ENCODE measurements around the gene DCC.

The DCC gene

GRCh38 chr18:52426041-52426440 lies 86.0 kb downstream of the DCC start:
- Mint-ChIP-seq H3K36me3 (ENCODE audit: low read depth) (no peaks in the 10 kb centered on the region), H3K4me1 (ENCODE audit: low read depth) (no peaks in the 10 kb centered on the region), H3K27ac (no peak overlapping the region), H3K9me3 (no peaks in the 10 kb centered on the region), H3K4me3 (no peak overlapping the region), H3K27me3 (ENCODE audit: low read depth) (no peaks in the 10 kb centered on the region)

- no peak overlapping the region for H3K27ac Mint-ChIP-seq
- H3K9me3 Mint-ChIP-seq = no peaks in the 10 kb centered on the region
- H3K4me1 Mint-ChIP-seq (ENCODE audit: low read depth) = no peaks in the 10 kb centered on the region
- H3K4me3 Mint-ChIP-seq = no peak overlapping the region
- H3K27me3 Mint-ChIP-seq (ENCODE audit: low read depth) = no peaks in the 10 kb centered on the region
- no peaks in the 10 kb centered on the region for H3K36me3 Mint-ChIP-seq (ENCODE audit: low read depth)
Measured at GRCh38 chr18:52426462-52426861, 86.5 kb downstream of the DCC start.

GRCh38 chr18:52427521-52428175 lies 87.7 kb downstream of the DCC start:
- Mint-ChIP-seq H3K4me1 (ENCODE audit: low read depth) (no peaks in the 10 kb centered on the region), H3K36me3 (ENCODE audit: low read depth) (no peaks in the 10 kb centered on the region), H3K9me3 (no peaks in the 10 kb centered on the region), H3K27me3 (ENCODE audit: low read depth) (no peaks in the 10 kb centered on the region), H3K27ac (no peak overlapping the region), H3K4me3 (no peak overlapping the region)

GRCh38 chr18:52431683-52432082 lies 91.7 kb downstream of the DCC start:
- H3K36me3 Mint-ChIP-seq (ENCODE audit: low read depth) = no peaks in the 10 kb centered on the region
- no peak overlapping the region for H3K4me3 Mint-ChIP-seq
- H3K4me1 Mint-ChIP-seq (ENCODE audit: low read depth) = no peaks in the 10 kb centered on the region
- H3K9me3 Mint-ChIP-seq = peaks cover 9% of the 10 kb centered on the region
- no peak overlapping the region for H3K27ac Mint-ChIP-seq
- H3K27me3 Mint-ChIP-seq (ENCODE audit: low read depth) = no peaks in the 10 kb centered on the region

GRCh38 chr18:52433797-52434196 lies 93.8 kb downstream of the DCC start:
- no peak overlapping the region for H3K27ac Mint-ChIP-seq
- no peaks in the 10 kb centered on the region for H3K36me3 Mint-ChIP-seq (ENCODE audit: low read depth)
- H3K9me3 Mint-ChIP-seq = peaks cover 9% of the 10 kb centered on the region
- H3K4me3 Mint-ChIP-seq = no peak overlapping the region
- no peaks in the 10 kb centered on the region for H3K4me1 Mint-ChIP-seq (ENCODE audit: low read depth)
- no peaks in the 10 kb centered on the region for H3K27me3 Mint-ChIP-seq (ENCODE audit: low read depth)

- Mint-ChIP-seq H3K4me3 (no peak overlapping the region), H3K27ac (no peak overlapping the region), H3K36me3 (ENCODE audit: low read depth) (no peaks in the 10 kb centered on the region), H3K4me1 (ENCODE audit: low read depth) (no peaks in the 10 kb centered on the region), H3K27me3 (ENCODE audit: low read depth) (no peaks in the 10 kb centered on the region), H3K9me3 (peaks cover 9% of the 10 kb centered on the region)
Measured at GRCh38 chr18:52435301-52435700, 95.3 kb downstream of the DCC start.

- Mint-ChIP-seq H3K9me3 (peaks cover 9% of the 10 kb centered on the region), H3K27me3 (ENCODE audit: low read depth) (no peaks in the 10 kb centered on the region), H3K27ac (no peak overlapping the region), H3K4me1 (ENCODE audit: low read depth) (no peaks in the 10 kb centered on the region), H3K4me3 (no peak overlapping the region), H3K36me3 (ENCODE audit: low read depth) (no peaks in the 10 kb centered on the region)
Measured at GRCh38 chr18:52437161-52437560, 97.2 kb downstream of the DCC start.

GRCh38 chr18:52439457-52439856 lies 99.5 kb downstream of the DCC start:
- Mint-ChIP-seq H3K9me3 (peaks cover 9% of the 10 kb centered on the region), H3K4me1 (ENCODE audit: low read depth) (no peaks in the 10 kb centered on the region), H3K27ac (no peak overlapping the region), H3K27me3 (ENCODE audit: low read depth) (no peaks in the 10 kb centered on the region), H3K36me3 (ENCODE audit: low read depth) (no peaks in the 10 kb centered on the region), H3K4me3 (no peak overlapping the region)

GRCh38 chr18:52441794-52442193 lies 101.8 kb downstream of the DCC start:
- H3K36me3 Mint-ChIP-seq (ENCODE audit: low read depth) = no peaks in the 10 kb centered on the region
- H3K4me3 Mint-ChIP-seq = no peak overlapping the region
- H3K4me1 Mint-ChIP-seq (ENCODE audit: low read depth) = no peaks in the 10 kb centered on the region
- no peak overlapping the region for H3K27ac Mint-ChIP-seq
- no peaks in the 10 kb centered on the region for H3K9me3 Mint-ChIP-seq
- H3K27me3 Mint-ChIP-seq (ENCODE audit: low read depth) = no peaks in the 10 kb centered on the region

GRCh38 chr18:52442686-52443085 lies 102.7 kb downstream of the DCC start:
- Mint-ChIP-seq H3K9me3 (peaks cover 7% of the 10 kb centered on the region), H3K27me3 (ENCODE audit: low read depth) (no peaks in the 10 kb centered on the region), H3K36me3 (ENCODE audit: low read depth) (no peaks in the 10 kb centered on the region), H3K4me3 (no peak overlapping the region), H3K27ac (no peak overlapping the region), H3K4me1 (ENCODE audit: low read depth) (no peaks in the 10 kb centered on the region)

GRCh38 chr18:52451256-52451655 lies 111.3 kb downstream of the DCC start:
- no peaks in the 10 kb centered on the region for H3K4me1 Mint-ChIP-seq (ENCODE audit: low read depth)
- H3K27me3 Mint-ChIP-seq (ENCODE audit: low read depth) = no peaks in the 10 kb centered on the region
- no peak overlapping the region for H3K4me3 Mint-ChIP-seq
- peaks cover 10% of the 10 kb centered on the region for H3K9me3 Mint-ChIP-seq
- H3K27ac Mint-ChIP-seq = no peak overlapping the region
- no peaks in the 10 kb centered on the region for H3K36me3 Mint-ChIP-seq (ENCODE audit: low read depth)

- H3K9me3 Mint-ChIP-seq = peaks cover 10% of the 10 kb centered on the region
- H3K27ac Mint-ChIP-seq = no peak overlapping the region
- no peaks in the 10 kb centered on the region for H3K36me3 Mint-ChIP-seq (ENCODE audit: low read depth)
- H3K27me3 Mint-ChIP-seq (ENCODE audit: low read depth) = no peaks in the 10 kb centered on the region
- H3K4me1 Mint-ChIP-seq (ENCODE audit: low read depth) = no peaks in the 10 kb centered on the region
- H3K4me3 Mint-ChIP-seq = no peak overlapping the region
Measured at GRCh38 chr18:52451851-52452250, 111.9 kb downstream of the DCC start.

GRCh38 chr18:52452427-52452826 lies 112.4 kb downstream of the DCC start:
- H3K4me3 Mint-ChIP-seq = no peak overlapping the region
- H3K4me1 Mint-ChIP-seq (ENCODE audit: low read depth) = no peaks in the 10 kb centered on the region
- H3K27me3 Mint-ChIP-seq (ENCODE audit: low read depth) = no peaks in the 10 kb centered on the region
- no peaks in the 10 kb centered on the region for H3K36me3 Mint-ChIP-seq (ENCODE audit: low read depth)
- H3K27ac Mint-ChIP-seq = no peak overlapping the region
- H3K9me3 Mint-ChIP-seq = peaks cover 5% of the 10 kb centered on the region

GRCh38 chr18:52459890-52460289 lies 119.9 kb downstream of the DCC start:
- H3K4me1 Mint-ChIP-seq (ENCODE audit: low read depth) = no peaks in the 10 kb centered on the region
- peaks cover 4% of the 10 kb centered on the region for H3K9me3 Mint-ChIP-seq
- H3K4me3 Mint-ChIP-seq = no peak overlapping the region
- no peaks in the 10 kb centered on the region for H3K36me3 Mint-ChIP-seq (ENCODE audit: low read depth)
- no peaks in the 10 kb centered on the region for H3K27me3 Mint-ChIP-seq (ENCODE audit: low read depth)
- H3K27ac Mint-ChIP-seq = no peak overlapping the region

- H3K27me3 Mint-ChIP-seq (ENCODE audit: low read depth) = no peaks in the 10 kb centered on the region
- no peaks in the 10 kb centered on the region for H3K4me1 Mint-ChIP-seq (ENCODE audit: low read depth)
- H3K4me3 Mint-ChIP-seq = no peak overlapping the region
- no peak overlapping the region for H3K27ac Mint-ChIP-seq
- H3K36me3 Mint-ChIP-seq (ENCODE audit: low read depth) = no peaks in the 10 kb centered on the region
- H3K9me3 Mint-ChIP-seq = peaks cover 4% of the 10 kb centered on the region
Measured at GRCh38 chr18:52462853-52463252, 122.9 kb downstream of the DCC start.

GRCh38 chr18:52465391-52465790 lies 125.4 kb downstream of the DCC start:
- H3K4me3 Mint-ChIP-seq = no peak overlapping the region
- no peaks in the 10 kb centered on the region for H3K27me3 Mint-ChIP-seq (ENCODE audit: low read depth)
- no peaks in the 10 kb centered on the region for H3K4me1 Mint-ChIP-seq (ENCODE audit: low read depth)
- no peak overlapping the region for H3K27ac Mint-ChIP-seq
- no peaks in the 10 kb centered on the region for H3K36me3 Mint-ChIP-seq (ENCODE audit: low read depth)
- peaks cover 4% of the 10 kb centered on the region for H3K9me3 Mint-ChIP-seq

All from T-helper 1 cell treated with Interleukin-12 subunit alpha and Interleukin-12 subunit beta and Interleukin-4 antibody, amounts not matched to agents 30 μg/mL and 1 μg/mL, for 36 hours (primary cell).